ENCODE results near the gene MTHFD1L.

GRCh38 chr6:150907383-150907782 is 41.9 kb downstream of the MTHFD1L start:
- TF ChIP-seq EZH2 (IDR thresholded peaks at IDR 0.05; ENCODE audit: borderline replicate concordance, low read depth, low read length, severe bottlenecking) (no peak), CTCF (IDR thresholded peaks at IDR 0.05; ENCODE audit: borderline replicate concordance, extremely low read depth, low read length, poor library complexity, severe bottlenecking) (no peak)

All from DND-41 (cell line).